ENCODE measurements around the gene SMIM3. TPM values are rescaled to one million over a fixed set of nuclear protein-coding genes. Genes with fewer than 3 reads are reported as not detected.

Gene SMIM3
- total and polyA plus RNA-seq, 10 of the 15 experiments (the other 5 are each of a cell fraction or from before 2014, with no cell fraction given) = 1.0 to 14.3 (median 7.7) TPM

- peak; percentile 64; the same call in 1 of the 2 replicates for TF ChIP-seq ZNF384 (IDR thresholded peaks at IDR 0.05; ENCODE audit: borderline replicate concordance, low read depth, low read length)
- no peak for TF ChIP-seq POLR2A (IDR thresholded peaks at IDR 0.05; ENCODE audit: low read depth, low read length)
- TF ChIP-seq HDGF (IDR thresholded peaks at IDR 0.05) = no peak
- no peak for TF ChIP-seq E2F8 (IDR thresholded peaks at IDR 0.05; ENCODE audit: low read depth, partially characterized antibody)
- peak; percentile 65; the same call in 1 of the 2 replicates for TF ChIP-seq PML (IDR thresholded peaks at IDR 0.05; ENCODE audit: low read length)
- TF ChIP-seq CREB1 (IDR thresholded peaks at IDR 0.05; ENCODE audit: low read depth) = peak; percentile 66; the same call in 1 of the 2 replicates
- peak; percentile 82 for TF ChIP-seq FOXM1 (IDR thresholded peaks at IDR 0.05; ENCODE audit: low read depth, low read length)
- TF ChIP-seq NKRF (conservative IDR thresholded peaks at IDR 0.05) = no peak
- TF ChIP-seq TBL1XR1 (IDR thresholded peaks at IDR 0.05; ENCODE audit: low read depth, low read length) = peak; percentile 32; the same call in 1 of the 2 replicates
- TF ChIP-seq NFIC (IDR thresholded peaks at IDR 0.05; ENCODE audit: low read depth, low read length) = peak; percentile 96
- TF ChIP-seq MLLT1 (IDR thresholded peaks at IDR 0.05) = peak; percentile 77
- TF ChIP-seq HCFC1 (IDR thresholded peaks at IDR 0.05; ENCODE audit: low read length) = no peak
- no peak for TF ChIP-seq NRF1 (conservative IDR thresholded peaks at IDR 0.05; ENCODE audit: low read depth, low read length)
- TF ChIP-seq SIN3A (IDR thresholded peaks at IDR 0.05; ENCODE audit: low read depth, low read length) = no peak
- TF ChIP-seq RCOR1 (conservative IDR thresholded peaks at IDR 0.05; ENCODE audit: low read depth, low read length) = no peak
- no peak for TF ChIP-seq ZNF217 (IDR thresholded peaks at IDR 0.05)
- no peak for TF ChIP-seq RB1 (IDR thresholded peaks at IDR 0.05; ENCODE audit: borderline replicate concordance)
- TF ChIP-seq TARDBP (IDR thresholded peaks at IDR 0.05; ENCODE audit: borderline replicate concordance) = peak; percentile 66; the same call in 1 of the 2 replicates
- no peak for TF ChIP-seq CBX5 (IDR thresholded peaks at IDR 0.05; ENCODE audit: low read depth)
- no peak for TF ChIP-seq RFX5 (IDR thresholded peaks at IDR 0.05; ENCODE audit: low read depth, low read length)
- peak; percentile 88; the same call in 1 of the 2 replicates for TF ChIP-seq CBFB (IDR thresholded peaks at IDR 0.05; ENCODE audit: low read depth)
- TF ChIP-seq PRDM15 (CRISPR knock-in tag; IDR thresholded peaks at IDR 0.05) = no peak
- no peak for TF ChIP-seq ZNF24 (IDR thresholded peaks at IDR 0.05)
- TF ChIP-seq MTA3 (IDR thresholded peaks at IDR 0.05; ENCODE audit: borderline replicate concordance, low read length) = peak; percentile 93; the same call in 1 of the 2 replicates
Measured at GRCh38 chr5:150780187-150780692, 1.7 kb downstream of the SMIM3 start (continued).

Data from GM12878 (cell line).